NB4 (cell line): ENCODE data around the gene GALNT14.

Source experiments
- DNase-seq: peaks from one replicate; pipeline ENCODE4 v3.0.0; 2010; ENCODE audit warnings: low read depth
- H3K4me3 ChIP-seq: one replicate; pipeline ENCODE4 v1.5.1; 2011; ENCODE audit warnings: mild to moderate bottlenecking, low read depth, low read length, moderate library complexity
- MYC ChIP-seq: IDR thresholded peaks from 2 replicates; pipeline ENCODE4 v1.6.1; 2011; ENCODE audit warnings: low read depth, low read length
- POLR2A ChIP-seq: IDR thresholded peaks from 2 replicates; pipeline ENCODE4 v1.6.1; 2011; ENCODE audit warnings: mild to moderate bottlenecking; ENCODE audit not compliant: insufficient read length; ENCODE audit errors: extremely low read depth
- TF ChIP-seq, protein P1 (sequence below): IDR thresholded peaks from 2 replicates; pipeline ENCODE4 v1.6.1; 2011; ENCODE audit warnings: low read depth, low read length
- TF ChIP-seq, protein P2 (sequence below): IDR thresholded peaks from one replicate; pipeline ENCODE4 v1.5.1; 2012; ENCODE audit warnings: low read depth, low read length

The GALNT14 gene

DNA sequence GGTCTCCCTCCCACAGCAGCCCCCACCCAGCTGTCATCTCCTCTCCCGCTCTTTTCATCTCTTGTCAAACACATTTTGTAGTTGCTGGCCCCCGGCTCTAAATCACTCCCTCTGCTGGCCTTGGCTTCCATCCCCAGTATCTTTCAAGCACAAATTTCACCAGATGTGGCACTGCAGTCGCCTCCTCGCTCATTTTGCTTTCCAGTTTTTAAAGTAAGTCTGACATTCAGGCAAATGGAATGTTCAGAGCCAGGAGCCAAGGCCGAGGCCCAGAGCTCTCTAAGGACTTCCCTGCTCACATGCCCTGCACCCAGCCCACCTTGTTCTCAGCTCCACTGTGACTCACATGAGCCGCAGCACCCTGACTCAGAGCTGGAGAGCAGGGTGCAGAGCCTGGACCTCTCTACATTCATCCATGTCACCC is 158.4 kb downstream of the GALNT14 start:
- no peak for DNase-seq
- no peak overlapping the region for H3K4me3 ChIP-seq
- TF ChIP-seq, protein P1, sequence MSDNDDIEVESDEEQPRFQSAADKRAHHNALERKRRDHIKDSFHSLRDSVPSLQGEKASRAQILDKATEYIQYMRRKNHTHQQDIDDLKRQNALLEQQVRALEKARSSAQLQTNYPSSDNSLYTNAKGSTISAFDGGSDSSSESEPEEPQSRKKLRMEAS, result no peak
- TF ChIP-seq MYC (no peak), POLR2A (no peak)
- TF ChIP-seq, protein P2, sequence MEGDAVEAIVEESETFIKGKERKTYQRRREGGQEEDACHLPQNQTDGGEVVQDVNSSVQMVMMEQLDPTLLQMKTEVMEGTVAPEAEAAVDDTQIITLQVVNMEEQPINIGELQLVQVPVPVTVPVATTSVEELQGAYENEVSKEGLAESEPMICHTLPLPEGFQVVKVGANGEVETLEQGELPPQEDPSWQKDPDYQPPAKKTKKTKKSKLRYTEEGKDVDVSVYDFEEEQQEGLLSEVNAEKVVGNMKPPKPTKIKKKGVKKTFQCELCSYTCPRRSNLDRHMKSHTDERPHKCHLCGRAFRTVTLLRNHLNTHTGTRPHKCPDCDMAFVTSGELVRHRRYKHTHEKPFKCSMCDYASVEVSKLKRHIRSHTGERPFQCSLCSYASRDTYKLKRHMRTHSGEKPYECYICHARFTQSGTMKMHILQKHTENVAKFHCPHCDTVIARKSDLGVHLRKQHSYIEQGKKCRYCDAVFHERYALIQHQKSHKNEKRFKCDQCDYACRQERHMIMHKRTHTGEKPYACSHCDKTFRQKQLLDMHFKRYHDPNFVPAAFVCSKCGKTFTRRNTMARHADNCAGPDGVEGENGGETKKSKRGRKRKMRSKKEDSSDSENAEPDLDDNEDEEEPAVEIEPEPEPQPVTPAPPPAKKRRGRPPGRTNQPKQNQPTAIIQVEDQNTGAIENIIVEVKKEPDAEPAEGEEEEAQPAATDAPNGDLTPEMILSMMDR, result no peak

DNA sequence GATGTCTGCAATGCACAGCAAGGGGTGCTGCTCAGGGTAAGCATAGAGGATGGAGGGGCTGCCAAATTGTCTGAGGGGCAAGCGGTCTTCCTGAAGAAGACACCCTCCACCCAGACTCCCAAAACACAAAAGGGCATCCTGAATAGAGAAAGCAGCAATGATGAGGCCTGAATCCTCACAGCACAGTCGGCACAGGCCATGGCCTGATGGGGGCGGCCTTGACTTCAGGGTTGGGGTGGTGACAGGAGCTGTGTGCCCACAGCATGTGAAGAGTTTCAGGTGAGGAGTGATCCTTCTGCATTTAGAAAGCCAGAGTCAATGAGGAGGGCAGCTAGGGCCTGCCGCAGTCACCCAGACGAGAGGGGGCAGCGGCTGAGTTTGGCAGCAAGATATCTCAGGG is 159.4 kb downstream of the GALNT14 start:
- DNase-seq, result no peak
- TF ChIP-seq POLR2A, result no peak
- TF ChIP-seq, protein P2, result peak; percentile 19
- no peak overlapping the region for H3K4me3 ChIP-seq

DNA sequence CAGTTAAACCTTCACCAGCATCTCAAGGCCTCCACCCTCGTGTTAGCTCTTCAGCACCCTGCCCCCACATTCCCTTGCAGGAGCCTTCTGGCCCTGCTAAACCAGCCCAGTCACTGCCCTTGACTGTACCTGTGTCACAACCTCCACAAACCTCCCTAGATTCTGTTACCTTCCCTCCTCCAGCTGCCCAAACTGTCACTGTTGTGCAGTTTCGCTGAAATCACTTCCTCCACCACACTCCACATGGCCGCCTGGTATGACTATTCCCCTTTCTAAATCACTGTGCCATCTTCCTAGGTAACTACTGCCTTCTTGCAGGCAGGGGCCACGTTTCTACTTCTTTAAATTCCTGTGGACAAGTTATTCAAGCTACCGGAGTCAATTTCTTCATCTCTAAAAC is 160.2 kb downstream of the GALNT14 start:
- H3K4me3 ChIP-seq, result no peak overlapping the region
- TF ChIP-seq MYC (no peak), POLR2A (no peak)
- TF ChIP-seq, protein P2, result no peak
- TF ChIP-seq, protein P1, result no peak
- no peak for DNase-seq

DNA sequence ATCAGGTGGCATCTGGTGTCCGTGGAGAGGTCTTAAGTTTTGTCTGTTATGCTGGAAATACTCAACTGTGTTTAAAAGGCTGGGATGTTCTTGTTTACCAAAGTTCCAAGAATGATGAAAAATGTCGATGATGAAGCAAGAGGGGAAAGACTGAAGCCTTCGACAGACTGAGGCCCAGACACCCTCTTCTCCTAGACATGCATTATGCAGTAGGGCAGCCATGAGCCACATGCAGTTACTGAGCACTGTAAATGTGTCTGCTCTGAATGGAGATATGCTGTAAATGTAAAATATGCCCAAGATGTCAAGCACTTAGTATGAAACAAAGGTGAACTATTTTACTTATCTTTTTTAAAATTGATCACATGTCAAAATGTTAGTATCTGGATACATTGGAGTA is 163.1 kb downstream of the GALNT14 start:
- no peak overlapping the region for H3K4me3 ChIP-seq
- no peak for TF ChIP-seq MYC
- no peak for DNase-seq

DNA sequence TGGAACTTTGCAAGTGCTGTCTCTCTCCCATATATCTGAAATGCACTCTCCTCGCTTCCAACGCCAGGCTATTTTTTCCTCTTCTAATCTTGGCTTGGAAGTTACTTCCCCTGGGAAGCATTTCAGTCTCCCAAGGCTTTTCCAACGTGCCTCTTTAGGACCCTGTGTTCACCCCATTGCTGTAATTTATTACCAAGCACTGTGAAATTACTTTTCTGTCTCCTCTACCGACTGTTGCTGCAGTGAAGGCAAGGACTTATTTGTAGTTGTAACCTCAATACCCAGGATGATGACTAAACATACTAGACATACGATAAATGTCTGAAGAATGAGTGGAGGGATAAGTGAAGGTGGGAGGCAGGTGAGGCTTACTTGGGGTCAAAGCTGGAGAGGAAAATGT is 163.7 kb downstream of the GALNT14 start:
- no peak overlapping the region for H3K4me3 ChIP-seq
- TF ChIP-seq POLR2A, result no peak
- TF ChIP-seq, protein P1, result no peak
- TF ChIP-seq MYC, result no peak
- TF ChIP-seq, protein P2, result no peak
- no peak for DNase-seq

DNA sequence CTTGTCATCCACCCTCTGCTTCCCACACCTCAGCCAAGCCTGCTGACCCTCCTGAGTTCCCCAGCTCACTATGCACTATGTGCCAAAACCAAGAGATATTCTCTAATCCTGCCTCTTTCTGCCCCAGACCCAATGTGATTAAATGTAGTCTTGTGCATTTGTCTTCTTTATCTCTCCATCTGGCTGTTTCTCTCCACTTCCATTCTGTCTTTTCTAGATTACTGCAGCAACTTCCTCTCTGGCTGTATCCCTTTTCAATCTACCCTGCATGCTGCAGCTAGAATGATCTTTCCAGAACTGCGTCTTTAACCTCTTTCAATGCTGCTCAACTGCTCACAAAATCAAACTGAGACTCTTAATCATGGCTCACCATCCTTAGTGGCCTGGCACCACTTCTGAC is 164.1 kb downstream of the GALNT14 start:
- no peak for DNase-seq
- H3K4me3 ChIP-seq, result no peak overlapping the region
- TF ChIP-seq, protein P1, result no peak
- TF ChIP-seq MYC (no peak), POLR2A (no peak)
- TF ChIP-seq, protein P2, result no peak
